Measurements from ENCODE around the gene SHROOM3. TPM values are rescaled to one million over a fixed set of nuclear protein-coding genes. Genes with fewer than 3 reads are reported as not detected.

SHROOM3 gene
- total and polyA plus RNA-seq, 12 donors: 1.1 to 16.2 (median 8.8) TPM

- no peaks in the 10 kb centered on the region for H3K27me3 ChIP-seq
- no peak overlapping the region for H3K27ac ChIP-seq
- H3K4me3 ChIP-seq: no peak overlapping the region
- H3K9me3 ChIP-seq (replicated peaks in 1 of 3): no peaks in the 10 kb centered on the region
- whole genome bisulfite sequencing, 4 donors: 91 to 96% (median 94%) methylated on average over 5 to 6 of the region's 6 CpGs
- intact Hi-C loops (cut with DNase I): no loop called here
- peaks cover 0 to 12% of the 10 kb centered on the region in 2 donors for H3K4me1 ChIP-seq (replicated peaks in 1 of 2)
- DNase-seq: no peak
- no peaks in the 10 kb centered on the region for H3K36me3 ChIP-seq (replicated peaks in 1 of 2)
- TF ChIP-seq POLR2A (IDR thresholded peaks at IDR 0.05): no peak
- TF ChIP-seq CTCF (IDR thresholded peaks at IDR 0.05): no peak
These were observed 271.6 kb downstream of the SHROOM3 start for GRCh38 chr4:76706581-76706980.

GRCh38 chr4:76708971-76709771 is 274.1 kb downstream of the SHROOM3 start:
- no peak overlapping the region for H3K27ac ChIP-seq
- DNase-seq: no peak
- no peaks in the 10 kb centered on the region for H3K9me3 ChIP-seq (replicated peaks in 1 of 3)
- H3K36me3 ChIP-seq (replicated peaks in 1 of 2): no peaks in the 10 kb centered on the region
- no peaks in the 10 kb centered on the region for H3K27me3 ChIP-seq
- peaks cover 0 to 7% of the 10 kb centered on the region in 2 donors for H3K4me1 ChIP-seq (replicated peaks in 1 of 2)
- H3K4me3 ChIP-seq: no peak overlapping the region
- intact Hi-C loops (cut with DNase I): no loop called here
- TF ChIP-seq CTCF (IDR thresholded peaks at IDR 0.05) (no peak), POLR2A (IDR thresholded peaks at IDR 0.05) (no peak)
- 71 to 83% (median 80%) methylated on average over 5 of the region's 5 CpGs for WGBS, 4 donors

- H3K4me1 ChIP-seq (replicated peaks in 1 of 2): peaks cover 0 to 8% of the 10 kb centered on the region in 2 donors
- no peak for DNase-seq
- no peak overlapping the region for H3K4me3 ChIP-seq
- intact Hi-C loops (cut with DNase I): no loop called here
- H3K9me3 ChIP-seq (replicated peaks in 1 of 3): no peaks in the 10 kb centered on the region
- 84 to 88% (median 87%) methylated on average over 7 of the region's 7 CpGs for WGBS, 4 donors
- H3K27ac ChIP-seq: no peak overlapping the region
- no peaks in the 10 kb centered on the region for H3K27me3 ChIP-seq
- H3K36me3 ChIP-seq (replicated peaks in 1 of 2): no peaks in the 10 kb centered on the region
- TF ChIP-seq POLR2A (IDR thresholded peaks at IDR 0.05) (no peak), CTCF (IDR thresholded peaks at IDR 0.05) (no peak)
These were observed 274.7 kb downstream of the SHROOM3 start for GRCh38 chr4:76709772-76710090.

GRCh38 chr4:76712564-76712963 is 277.5 kb downstream of the SHROOM3 start:
- intact Hi-C loops (cut with DNase I): no loop called here
- H3K9me3 ChIP-seq (replicated peaks in 1 of 3): no peaks in the 10 kb centered on the region
- TF ChIP-seq POLR2A (IDR thresholded peaks at IDR 0.05): no peak
- TF ChIP-seq CTCF (IDR thresholded peaks at IDR 0.05): no peak
- H3K27ac ChIP-seq: no peak overlapping the region
- no peak overlapping the region for H3K4me3 ChIP-seq
- H3K4me1 ChIP-seq (replicated peaks in 1 of 2): peaks cover 0 to 8% of the 10 kb centered on the region in 2 donors
- 92 to 96% (median 94%) methylated on average over 5 of the region's 5 CpGs for WGBS, 4 donors
- no peaks in the 10 kb centered on the region for H3K27me3 ChIP-seq
- no peak for DNase-seq
- no peaks in the 10 kb centered on the region for H3K36me3 ChIP-seq (replicated peaks in 1 of 2)

Measured in adrenal gland (tissue), 12 donors.